Measurements from ENCODE around the gene ABHD4. TPM values are rescaled to one million over a fixed set of nuclear protein-coding genes. Genes with fewer than 3 reads are reported as not detected.
"Not testable (repeated sequence)": the region's sequence is repeated elsewhere in the genome, so short reads cannot be mapped to it uniquely, and the experiment has no call there.

The ABHD4 gene
- total RNA-seq, 1 experiment from 2014 or later, result 34.2 TPM

- DNase-seq (ENCODE audit: low spot score), result no peak
Observed at GRCh38 chr14:22561661-22562579, 36.2 kb upstream of the ABHD4 start.

DNA sequence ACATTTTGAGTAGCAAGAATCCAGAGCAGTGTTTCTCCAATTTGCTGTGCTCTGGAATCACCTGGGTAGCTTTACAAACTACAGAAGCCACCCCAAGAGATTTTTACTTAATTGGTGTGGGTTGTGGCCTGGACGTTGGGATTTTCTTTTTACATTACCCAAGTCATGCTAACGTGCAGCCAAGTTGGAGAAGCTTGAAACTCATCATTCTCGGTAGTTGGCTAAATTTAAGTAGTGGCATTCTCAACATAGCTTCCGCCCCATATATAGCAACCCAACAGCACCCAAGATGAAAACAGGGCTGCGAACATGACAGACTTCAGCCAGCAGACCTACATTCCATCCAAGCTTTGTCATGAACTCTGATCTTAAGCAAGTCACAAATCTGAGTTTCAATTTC is 34.1 kb upstream of the ABHD4 start:
- DNase-seq (ENCODE audit: low spot score), result no peak

- DNase-seq (ENCODE audit: low spot score), result no peak
Observed at GRCh38 chr14:22564463-22564862, 33.6 kb upstream of the ABHD4 start.

DNA sequence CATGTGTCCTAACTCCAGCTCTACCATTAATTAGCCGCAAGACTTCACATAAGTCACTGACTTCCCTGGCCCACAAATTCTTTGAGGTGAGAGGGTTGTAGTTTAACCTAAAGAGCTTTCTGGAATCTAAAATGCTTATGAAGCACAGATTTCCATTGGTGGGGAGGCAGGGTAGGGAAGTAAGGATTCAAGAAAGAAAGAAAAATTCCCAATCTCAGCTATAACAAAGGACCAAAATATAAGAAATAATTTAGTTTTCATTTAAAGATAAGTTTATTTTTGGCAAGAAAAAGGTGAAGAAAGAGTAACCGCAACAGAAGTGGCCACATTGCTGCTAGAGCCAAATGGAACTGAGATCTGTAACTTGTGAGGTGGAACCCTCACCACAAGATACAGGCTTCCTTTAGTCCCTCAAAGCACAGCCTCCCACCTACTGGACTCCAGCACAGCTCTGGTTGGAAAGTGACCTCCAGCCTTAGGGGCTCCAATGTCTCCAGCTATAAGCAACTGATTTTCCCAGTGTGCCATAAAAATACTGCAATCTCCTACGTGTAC is 32.6 kb upstream of the ABHD4 start:
- no peak for DNase-seq (ENCODE audit: low spot score)

GRCh38 chr14:22566266-22566665 is 31.8 kb upstream of the ABHD4 start:
- not testable (repeated sequence) for DNase-seq (ENCODE audit: low spot score)

DNA sequence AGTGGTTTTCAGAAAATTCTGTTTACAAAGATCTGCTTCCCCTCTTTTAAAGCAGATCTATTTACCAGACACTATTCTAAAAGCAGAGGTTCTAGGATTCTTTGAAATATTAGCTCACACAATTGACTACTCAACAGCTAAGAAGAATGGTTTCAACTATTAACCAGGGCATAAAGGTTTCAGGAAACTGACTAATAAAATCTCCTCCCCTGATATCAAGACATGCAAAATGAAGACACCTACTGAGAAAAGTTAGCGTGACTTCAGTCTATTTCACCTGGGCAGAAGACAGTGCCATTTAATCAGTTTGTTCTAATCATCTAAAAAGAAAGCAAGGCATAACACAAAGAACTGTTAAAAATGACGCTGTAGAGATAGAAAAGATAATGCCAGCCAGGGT is 31.3 kb upstream of the ABHD4 start:
- no peak for DNase-seq (ENCODE audit: low spot score)

DNA sequence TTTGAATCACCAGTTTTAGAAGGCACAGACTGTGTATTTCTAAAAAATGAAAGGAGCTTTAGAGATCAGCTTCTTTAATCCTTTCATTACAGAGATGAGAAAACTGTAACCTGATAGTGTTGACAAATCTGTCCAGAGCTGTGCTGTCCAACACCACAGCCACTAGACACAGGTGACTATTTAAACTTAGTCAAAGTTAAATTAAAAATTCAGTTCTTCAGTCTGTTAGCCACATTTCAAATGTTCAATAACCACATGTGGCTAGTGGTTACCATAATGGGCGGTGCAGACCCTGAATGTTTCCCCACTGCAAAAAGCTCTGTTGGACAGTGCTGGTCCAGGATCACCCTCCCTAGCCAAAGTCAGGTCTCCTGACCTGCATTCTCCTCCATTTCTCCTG is 30.7 kb upstream of the ABHD4 start:
- DNase-seq (ENCODE audit: low spot score), result no peak

GRCh38 chr14:22569106-22569736 is 28.9 kb upstream of the ABHD4 start:
- DNase-seq (ENCODE audit: low spot score), result no peak

DNA sequence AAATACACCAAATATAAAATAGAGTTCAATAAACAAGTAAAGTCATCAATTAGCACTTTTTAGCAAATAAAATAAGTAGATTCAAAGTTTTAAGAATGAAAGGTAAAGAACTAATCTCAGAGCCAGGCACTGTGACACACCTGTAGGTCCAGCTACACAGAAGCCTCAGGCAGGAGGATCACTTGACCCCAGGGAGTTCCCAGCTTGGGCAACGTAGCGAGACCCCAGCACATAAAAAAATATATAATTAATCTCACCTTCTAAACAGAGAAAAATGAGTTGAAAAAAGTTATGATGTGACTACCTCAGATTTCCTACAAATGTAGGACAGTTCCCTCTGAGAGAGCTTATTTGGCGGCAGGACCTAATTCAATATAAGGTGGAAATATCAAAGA is 28.4 kb upstream of the ABHD4 start:
- no peak for DNase-seq (ENCODE audit: low spot score)

DNA sequence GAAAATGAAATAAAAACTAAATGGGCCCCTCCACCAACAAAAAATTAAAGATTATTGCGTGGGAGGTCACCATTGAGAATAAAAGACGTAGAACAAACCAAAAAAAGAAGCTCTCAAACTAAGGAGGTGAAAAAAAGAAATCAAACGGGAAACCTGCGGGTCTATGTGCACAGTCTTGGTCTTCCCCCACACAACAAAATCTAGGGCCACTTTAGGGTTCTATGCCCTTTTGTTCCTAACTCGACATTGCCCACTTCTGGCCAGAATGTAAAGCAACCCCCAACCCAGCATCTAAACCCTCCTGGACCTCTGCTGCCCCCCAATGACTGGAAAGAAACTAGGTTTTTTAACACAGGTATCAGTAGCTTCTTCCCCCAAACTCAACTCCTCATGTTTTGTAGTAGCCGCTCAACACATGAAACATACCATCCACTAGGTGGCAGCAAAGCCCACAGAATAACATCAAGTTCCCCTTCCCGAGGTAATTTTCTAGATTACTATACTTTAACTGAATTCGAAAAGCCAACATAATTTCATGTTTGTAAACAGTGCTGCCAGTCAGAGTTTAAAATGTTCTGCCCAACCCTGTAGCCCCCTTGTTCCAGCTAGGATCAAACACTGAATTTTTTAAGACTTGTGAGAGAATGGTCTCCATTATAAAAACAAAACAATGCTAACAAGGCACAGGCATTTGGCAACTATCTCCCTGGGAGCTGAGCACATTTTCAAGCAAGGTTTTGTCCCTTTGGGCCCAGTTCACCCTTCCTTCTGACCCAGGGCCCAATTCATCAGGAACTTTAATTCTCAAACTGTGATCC is 27.8 kb upstream of the ABHD4 start:
- DNase-seq (ENCODE audit: low spot score), result peak; percentile 83

GRCh38 chr14:22572562-22573058 is 25.5 kb upstream of the ABHD4 start:
- no peak for DNase-seq (ENCODE audit: low spot score)

GRCh38 chr14:22573804-22574203 is 24.3 kb upstream of the ABHD4 start:
- DNase-seq (ENCODE audit: low spot score), result no peak

DNA sequence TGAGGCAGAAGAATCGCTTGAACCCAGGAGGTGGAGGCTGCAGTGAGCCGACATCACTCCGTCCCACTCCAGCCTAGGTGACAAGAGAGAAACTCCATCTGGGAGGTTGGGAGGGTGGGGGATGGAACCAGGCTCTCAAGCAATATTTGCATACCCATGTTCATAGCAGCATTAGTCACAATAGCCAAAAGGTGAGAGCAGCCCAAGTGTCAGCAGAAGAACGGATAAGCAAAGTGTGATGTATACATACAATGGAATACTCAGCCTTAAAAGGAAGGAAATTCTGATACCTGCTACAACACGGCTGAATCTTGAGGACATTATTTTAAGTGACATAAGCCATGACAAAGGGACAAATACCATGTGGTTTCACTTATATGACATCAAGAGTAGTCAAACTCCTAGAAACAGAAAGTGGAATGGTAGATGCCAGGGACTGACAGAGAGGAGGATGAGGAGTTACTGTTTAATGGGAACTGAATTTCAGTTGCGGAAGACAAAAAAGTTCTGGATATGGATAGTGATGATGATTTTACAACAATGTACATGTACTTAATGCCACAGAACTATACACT is 20.7 kb upstream of the ABHD4 start:
- DNase-seq (ENCODE audit: low spot score), result no peak

DNA sequence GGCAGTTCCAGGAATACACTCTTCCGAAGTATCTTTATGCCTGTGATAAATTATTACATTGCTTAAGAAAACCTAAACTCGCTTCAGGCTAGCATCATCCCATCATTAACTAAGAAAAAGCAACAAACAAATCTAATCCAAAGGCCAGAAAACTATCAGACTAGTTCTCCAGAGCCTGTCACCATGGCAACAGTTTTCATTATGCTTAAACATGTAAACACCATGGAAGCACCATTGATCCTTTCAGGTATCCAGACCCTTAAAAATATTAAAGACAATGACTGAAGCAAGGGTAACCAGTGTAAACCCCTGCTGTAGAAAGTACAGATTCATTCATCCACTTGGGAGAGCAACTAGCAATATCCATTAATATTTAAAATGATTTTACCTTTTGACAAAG is 18.9 kb upstream of the ABHD4 start:
- no peak for DNase-seq (ENCODE audit: low spot score)

- DNase-seq (ENCODE audit: low spot score), result no peak
Observed at GRCh38 chr14:22579881-22580280, 18.2 kb upstream of the ABHD4 start.

DNA sequence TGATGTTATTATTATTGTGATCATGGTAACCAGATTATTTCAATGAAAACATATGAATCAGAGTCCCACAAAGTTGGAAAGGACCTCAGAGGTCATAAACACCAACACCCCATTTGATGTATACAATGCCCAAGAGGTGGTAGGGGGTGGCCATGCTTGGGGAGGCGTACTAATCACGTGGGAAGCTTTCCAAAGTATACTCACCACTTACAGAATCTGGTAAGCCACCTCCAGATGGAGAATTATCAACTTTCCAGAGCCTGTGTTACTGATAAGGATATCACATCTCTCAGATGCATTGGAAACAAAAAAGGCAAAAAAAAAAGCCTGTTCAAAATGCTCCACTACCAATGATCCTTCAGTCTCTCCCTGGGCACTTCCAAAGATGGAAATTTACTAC is 17.5 kb upstream of the ABHD4 start:
- no peak for DNase-seq (ENCODE audit: low spot score)

DNA sequence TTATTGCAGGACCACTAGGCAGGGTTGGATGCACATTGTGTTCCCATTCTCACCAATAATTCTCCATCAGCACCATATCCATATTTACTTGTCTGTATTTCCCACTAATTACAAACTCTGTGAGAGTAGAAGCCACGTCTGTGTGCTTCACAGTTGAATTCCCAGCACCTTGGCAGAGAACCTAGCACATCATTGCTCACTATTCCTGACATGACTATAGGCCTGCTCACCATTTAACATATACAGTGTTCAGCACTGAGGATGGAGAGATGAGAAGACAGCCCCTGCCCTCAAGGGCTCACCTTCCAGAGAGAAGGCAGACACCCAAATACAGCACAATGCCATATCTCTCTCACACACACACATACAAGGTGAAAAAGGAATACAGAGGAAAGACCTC is 14.1 kb upstream of the ABHD4 start:
- DNase-seq (ENCODE audit: low spot score), result no peak

- DNase-seq (ENCODE audit: low spot score), result no peak
Observed at GRCh38 chr14:22587247-22587646, 10.9 kb upstream of the ABHD4 start.

- not testable (repeated sequence) for DNase-seq (ENCODE audit: low spot score)
Observed at GRCh38 chr14:22587677-22588422, 10.2 kb upstream of the ABHD4 start.

- no peak for DNase-seq (ENCODE audit: low spot score)
Observed at GRCh38 chr14:22588526-22589095, 9.5 kb upstream of the ABHD4 start.

Measured in H4 (cell line).